HG03457 (cell line): ENCODE data around the gene LYVE1.

ENCODE experiments used
- ATAC-seq: cut with Tn5 transposase; IDR thresholded peaks from one replicate; pipeline ENCODE4 v1.9.1; 2021; ENCODE audit warnings: moderate number of reproducible peaks; ENCODE audit not compliant: unreplicated experiment

The LYVE1 gene

DNA sequence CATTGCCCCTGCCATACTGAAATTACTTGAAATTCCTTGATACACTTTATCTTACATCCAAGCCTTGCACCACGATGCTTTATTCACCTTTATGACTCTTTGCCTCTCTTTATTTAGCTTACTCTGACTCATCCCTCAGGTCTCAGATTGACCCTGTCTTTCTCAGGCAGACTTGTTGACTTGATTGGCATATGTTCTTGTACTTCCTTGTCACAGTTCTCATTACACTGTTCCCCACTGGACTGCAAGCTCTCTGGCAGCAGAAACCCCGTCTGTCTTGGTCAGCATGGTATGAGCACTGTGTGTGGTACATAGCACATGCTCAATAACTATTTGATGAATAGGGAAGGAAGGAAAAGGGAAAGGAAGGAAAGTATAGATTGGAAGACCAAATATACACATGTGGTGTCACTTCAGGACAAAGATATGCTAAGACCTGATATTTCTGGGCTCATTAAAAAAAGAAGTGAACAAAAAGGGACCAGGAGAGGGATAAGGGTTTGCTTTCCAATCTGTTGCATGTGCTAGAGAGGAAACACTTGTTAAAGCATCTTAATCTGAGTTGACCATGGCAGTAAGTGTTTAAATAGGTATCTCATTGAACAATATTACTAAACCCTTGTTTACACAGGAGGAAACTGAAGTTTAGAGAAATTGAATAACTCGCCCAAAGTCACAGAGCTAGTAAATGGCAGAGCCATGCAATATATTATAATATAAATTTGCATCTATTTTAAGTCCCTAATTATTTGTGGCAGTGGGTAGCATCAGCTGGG is 7.2 kb downstream of the LYVE1 start:
- no peak for ATAC-seq

DNA sequence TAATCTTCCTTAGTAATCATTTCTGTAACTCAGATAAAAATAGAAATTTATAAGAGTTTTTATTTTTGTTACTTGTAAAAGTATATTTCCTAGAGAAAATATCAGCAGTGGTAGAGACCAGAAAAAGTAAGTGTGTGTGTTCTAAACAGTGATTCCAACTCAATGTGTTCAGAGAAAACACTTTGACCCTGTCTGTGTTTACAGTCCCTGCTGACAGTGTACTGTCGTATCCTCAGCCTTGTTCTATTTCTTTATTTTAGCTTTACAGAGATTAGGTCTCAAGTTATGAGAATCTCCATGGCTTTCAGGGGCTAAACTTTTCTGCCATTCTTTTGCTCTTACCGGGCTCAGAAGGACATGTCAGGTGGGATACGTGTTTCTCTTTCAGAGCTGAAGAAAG is 10.2 kb downstream of the LYVE1 start:
- ATAC-seq, result no peak

DNA sequence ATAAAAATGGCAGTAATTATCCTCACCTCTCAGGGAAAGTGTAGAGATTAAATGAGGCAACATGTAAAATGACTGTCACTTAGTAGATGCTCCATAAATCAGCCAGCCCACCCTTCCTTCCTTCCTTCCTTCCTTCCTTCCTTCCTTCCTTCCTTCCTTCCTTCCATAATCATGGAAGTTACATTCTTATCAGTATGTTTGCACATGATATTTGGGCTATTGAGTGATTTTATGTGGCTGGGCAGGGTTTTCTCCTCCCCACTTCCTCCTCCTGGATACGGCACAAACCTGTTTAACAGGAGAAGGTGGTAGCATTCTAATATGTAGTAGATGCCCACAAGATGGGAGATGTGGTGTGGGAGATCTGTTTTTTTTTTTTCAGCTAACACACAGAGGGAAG is 11.9 kb downstream of the LYVE1 start:
- no peak for ATAC-seq

DNA sequence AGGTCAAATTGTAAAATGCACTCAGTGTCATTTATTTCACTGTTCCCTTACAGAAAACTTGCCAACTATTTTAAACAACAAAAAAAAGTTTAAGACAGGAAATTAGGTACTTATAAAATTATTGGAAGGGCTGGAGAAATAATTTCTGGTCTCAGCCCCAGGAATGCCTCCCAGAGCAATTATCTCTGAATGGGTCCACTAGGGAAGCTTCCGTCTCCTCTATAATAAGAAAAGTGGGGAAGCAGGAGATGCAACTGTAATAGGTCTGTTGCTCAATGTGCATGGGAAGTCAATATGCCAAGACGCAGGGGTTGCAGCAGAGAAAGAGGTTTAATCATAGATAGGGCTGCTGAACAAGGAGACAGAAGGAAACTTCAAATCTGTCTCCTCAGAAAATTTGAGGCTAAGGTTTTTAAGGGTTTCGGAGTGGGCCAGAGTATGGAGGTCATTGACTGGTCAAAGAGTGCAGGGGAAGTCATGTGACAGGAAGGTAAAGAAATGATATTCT is 16.6 kb downstream of the LYVE1 start:
- no peak for ATAC-seq

DNA sequence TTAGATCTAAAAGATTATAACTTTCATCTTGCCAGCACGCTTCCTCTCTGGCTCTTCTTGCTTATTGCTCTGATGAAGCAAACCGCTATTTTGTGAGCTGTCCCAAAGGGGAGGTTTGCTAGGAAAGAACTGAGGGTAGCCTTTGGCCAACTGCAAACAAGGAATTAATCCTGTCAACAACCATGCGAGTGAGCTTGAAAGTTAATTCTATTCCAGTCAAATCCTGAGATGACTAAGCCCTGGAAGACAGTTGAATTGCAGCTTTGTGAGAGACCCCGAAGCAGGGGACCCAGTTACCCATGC is 17.2 kb downstream of the LYVE1 start:
- ATAC-seq, result no peak

DNA sequence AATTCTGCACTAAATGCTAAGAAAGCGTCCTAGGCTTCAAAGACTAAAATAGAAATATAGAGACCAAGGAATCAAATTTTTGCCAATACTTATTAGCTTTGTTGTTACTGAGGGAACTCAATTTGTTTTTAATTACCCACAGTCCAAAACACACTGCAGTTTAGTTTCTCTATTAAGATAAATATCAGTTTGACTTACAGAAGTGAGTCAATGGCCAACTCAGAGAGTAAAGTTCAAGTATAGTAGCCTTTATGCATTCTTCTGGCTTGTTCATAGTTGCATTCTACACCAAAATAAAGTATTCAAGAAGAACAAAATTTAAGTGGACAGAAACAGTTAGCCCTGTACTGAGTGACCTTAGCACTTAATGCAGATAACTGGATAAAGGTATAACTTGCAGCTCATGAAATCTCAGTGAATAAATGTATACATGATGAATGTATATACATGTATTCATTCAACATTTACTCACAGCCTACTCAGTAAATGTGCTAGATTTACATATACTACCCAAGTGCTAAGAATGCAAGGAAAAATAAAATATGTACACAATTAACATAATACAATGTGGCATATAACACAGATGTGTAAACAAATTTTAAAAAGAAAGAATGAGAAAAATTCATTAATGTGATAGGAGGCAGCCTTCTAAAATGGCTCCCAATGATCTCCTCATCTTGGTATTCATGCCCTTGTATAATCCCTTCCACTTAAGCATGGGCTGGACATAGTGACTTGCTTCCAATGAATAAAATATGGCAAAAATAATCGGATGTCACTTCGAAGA is 17.8 kb downstream of the LYVE1 start:
- ATAC-seq, result no peak

DNA sequence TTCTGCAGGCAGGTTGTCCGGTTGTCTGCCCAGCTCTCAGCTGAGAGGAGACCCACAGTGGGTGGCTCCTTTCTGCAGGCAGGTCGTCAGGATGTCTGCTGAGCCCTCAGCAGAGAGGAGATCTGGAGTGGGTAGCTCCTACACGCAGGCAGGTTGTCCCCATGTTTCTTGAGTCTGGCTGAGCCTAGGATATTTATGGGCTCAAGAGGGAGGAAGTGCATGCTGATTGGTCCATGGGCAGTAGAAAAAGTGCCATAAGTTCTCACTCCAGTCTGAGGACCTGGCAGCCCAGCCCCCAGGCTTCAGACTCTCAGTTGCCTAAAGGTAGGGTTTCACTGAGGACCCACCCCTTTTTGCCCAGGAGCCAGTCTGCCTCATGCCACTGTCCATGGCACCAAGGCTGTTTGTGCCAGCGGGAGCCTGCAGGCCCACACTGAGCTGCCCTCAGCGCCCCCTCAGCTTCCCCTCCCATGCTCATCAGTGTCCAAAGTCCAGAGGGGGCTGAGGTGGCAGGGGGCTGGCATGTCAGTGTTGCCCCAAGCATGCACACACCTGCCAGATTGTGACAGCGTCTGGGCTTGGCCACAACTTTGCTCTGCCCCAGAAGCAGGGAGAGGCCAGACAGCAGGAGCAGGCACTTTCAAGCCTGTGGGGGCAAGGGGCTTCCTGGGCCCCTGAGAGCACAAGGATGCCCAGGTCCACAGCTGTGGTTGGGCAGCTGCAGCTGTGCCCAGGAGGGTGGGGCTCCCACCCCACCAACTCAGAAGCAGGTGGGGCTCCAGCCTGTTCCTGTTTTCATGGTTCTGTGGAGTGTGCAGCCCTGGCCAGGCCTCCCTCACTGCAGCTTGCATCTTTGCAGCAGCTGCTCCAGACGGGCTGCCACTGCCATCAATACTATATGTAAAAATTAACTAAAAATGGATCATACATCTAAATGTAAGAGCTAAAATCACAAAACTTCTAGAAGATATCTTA is 23.7 kb downstream of the LYVE1 start:
- no peak for ATAC-seq

DNA sequence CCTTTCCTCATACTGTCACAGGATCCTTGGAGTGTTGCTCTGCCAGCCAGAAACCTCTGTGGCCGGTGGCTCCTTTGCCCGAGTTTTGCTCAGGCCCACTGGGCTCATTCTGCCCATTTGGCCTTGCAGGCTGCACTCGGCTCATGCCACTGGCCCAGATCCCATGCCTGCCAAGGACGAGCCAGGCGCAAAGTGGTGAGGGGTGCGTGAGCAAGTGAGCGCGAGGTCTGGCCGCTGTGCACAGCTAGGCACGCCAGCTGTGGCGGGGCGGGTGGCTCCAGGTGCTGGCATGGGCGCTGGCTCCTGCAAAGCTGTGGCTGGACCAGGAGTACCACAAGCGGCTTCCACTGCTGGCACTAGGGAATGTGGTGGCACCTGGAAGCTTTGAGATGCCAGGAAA is 24.7 kb downstream of the LYVE1 start:
- no peak for ATAC-seq

DNA sequence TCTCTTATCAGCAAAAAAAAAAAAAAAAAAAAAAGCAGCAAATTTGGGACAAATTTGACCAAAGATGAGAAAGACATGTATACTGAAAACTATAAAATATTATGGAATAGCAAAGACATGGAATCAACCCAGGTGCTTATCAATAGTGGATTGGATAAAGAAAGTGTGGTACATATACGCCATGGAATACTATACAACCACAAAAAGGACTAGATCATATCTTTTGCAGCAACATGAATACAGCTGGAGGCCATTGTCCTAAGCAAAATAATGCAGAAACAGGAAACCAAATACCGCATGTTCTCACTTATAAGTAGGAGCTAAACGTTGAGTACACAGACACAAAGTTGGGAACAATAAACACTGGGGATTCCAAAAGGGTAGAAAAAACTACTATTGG is 25.7 kb downstream of the LYVE1 start:
- ATAC-seq, result no peak

DNA sequence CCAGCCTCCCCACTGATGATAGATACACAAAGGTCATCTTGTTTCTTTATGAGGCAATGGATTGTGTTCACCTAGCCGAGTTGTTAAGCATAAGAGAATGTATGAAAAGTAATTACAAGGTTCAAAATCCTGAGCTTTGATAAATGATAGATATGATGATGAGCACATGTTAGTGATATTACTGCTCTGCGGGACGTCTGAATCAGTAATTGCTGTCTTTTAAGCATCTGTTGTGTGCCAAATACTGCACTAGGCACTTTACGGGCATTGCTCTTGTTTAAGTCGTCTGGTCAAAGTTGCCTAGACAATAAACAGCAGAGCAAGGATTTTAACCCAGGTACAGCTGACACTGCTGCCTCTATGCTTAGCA is 26.9 kb downstream of the LYVE1 start:
- no peak for ATAC-seq

DNA sequence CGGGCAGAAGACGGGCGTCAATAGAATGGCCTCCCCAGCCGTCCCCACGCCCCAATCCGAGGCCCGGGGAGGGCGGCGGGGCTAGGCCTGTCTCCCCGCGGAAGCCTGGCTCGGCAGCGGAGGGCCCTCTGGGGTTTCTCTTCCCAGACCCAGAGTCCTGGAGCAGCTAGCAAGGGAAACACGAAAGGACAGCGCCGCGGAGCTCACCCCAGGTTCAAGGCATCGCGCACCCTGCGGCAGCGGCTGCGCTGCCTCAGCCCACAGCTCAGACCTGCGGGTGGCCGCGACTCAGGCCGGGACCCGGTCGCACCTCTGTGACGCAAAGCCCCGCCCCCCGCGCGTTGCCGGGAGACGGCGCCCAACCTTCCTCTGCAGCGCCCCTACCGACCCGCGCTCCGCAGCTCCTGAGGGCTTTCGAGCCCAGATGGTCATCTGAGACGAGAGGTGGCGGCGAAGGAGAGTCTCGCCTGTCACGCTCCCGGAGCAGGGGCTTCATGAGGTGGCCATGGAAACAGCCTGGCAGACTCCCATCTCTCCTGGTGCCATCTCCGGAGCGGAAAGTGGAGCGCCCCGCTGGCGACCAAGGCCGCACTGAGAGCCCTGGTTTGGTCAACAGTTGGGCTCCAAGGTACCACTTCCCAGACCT is 27.4 kb downstream of the LYVE1 start, which contains the start of gene RNF141:
Gene RNF141, minus strand, starts transcription at position 273 of the 646 bp plus-strand sequence. CDS start 7,029 bp downstream, outside the sequence.
- ATAC-seq, result peak; percentile 97

DNA sequence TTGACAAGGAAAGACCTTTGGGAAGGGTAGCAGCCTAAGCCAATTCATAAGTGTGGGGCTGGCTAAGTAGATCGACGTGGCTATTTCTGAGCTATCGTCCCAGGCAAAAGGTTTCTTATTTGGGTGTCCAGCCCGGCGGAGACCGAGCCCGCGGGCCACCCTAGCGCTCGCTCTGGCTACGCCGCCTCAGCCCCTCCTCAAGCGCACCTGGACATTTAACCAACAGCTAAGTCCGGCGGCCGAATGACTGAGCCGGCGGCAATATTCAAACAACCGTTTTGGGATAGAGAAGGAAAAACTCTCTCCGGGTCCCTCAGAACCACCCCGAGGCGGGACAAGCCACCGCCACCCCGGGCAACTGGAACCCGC is 27.9 kb downstream of the LYVE1 start:
- peak; percentile 12 for ATAC-seq

DNA sequence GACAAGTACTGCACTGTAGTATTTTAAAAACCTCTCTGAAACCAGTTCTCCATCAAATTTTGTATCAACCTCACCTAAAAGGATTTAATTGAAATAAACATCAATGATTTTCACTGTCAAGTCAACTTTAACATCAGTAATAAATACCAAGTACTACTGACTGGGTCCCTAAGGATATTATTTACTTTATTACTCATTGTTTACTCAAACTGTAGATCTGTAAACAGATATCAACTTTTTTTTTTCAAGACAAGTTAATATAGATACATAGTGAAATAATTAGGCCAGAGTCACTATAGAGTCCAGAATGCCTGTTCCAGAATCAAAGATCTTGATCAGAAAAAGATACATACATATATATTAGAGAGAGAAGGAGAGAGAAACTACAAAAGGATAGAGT is 29.1 kb downstream of the LYVE1 start:
- ATAC-seq, result no peak

DNA sequence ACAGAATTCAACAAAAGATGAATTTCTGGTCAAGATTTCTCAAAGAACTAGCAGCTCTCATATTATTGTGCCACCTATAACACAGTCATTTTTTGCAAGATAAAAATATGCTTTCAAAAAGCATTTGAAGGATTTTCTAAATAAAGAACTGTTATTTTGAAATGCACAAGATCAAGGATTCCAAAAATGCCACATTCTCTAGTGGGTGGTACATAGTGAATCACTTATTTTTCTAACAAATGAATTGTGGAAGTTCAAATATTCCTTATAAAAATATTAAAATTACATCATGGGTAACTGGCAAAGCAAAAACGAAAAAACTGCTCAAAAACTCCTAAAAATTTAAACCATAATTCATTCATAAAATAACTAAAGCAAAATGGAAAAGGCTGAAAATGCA is 29.5 kb downstream of the LYVE1 start:
- no peak for ATAC-seq

DNA sequence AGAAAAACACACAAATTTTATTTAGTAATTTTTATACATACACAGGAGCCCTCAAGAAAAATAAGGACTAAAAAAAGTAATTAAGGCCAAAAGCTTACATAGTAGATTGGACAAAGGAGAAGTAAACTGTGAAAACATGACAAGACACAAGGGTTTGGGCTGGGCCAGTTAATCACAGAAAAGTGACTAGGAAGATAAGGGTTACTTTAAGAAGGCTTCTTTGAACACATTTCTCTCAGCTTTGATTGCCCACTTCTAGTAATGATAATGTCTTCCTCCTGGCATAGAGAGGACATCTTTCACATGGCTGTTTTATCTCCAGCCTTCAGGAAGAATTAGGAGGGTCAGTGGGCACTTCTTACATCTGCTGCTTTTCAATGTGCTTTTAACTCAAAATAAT is 30.9 kb downstream of the LYVE1 start:
- no peak for ATAC-seq

DNA sequence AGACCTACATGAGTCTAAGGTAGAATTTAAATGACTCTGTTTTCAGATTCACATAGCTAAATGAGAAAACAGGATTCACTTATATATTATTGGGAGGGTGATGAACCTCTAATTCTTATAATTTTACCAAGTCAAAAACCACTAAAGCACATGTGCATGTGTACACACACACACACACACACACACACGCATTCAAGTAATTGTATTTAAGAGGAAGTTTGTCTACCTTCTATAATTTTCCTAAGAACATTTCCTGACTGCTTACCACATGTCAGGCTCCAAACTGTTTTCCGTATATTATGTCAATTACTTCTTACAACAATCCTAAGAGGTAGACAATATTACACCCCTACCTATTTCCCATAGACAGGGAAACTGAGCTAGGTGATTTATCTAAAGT is 34.1 kb downstream of the LYVE1 start:
- no peak for ATAC-seq

DNA sequence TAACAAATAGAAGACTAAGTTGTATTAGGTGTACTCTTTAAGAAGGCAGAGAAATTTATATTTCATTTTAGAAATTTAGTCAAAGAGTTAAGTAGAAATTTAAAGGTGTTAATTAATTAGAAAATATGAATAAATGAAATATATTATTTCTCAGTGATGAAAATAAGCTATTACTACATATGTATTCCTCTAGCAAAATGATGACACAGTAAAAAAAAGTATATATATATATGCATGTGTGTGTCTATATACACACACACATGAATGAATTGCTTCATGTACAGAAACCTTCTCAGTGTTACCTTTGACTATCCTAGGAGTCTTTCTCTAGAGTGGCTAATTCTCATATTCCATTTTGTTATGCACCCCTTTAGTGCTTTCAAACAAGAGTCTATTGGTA is 35.1 kb downstream of the LYVE1 start:
- ATAC-seq, result no peak

DNA sequence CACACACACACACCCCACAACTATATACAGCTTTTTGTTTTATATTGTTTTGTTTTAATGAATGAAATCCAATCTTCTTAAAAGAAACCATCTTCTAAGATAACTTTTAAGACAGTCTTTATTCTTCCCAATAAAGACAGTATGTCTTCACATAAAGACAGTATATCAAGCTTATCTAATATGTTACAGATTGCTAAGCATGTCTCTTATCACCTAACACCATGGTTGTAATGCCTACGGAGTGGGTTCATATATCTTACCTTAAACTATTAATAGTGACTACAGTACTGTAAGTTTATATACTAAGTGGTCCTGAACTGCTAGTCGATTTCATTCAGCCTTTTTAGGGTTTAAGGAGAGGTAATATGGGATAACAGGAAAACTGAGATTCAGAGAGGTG is 35.9 kb downstream of the LYVE1 start:
- ATAC-seq, result no peak

DNA sequence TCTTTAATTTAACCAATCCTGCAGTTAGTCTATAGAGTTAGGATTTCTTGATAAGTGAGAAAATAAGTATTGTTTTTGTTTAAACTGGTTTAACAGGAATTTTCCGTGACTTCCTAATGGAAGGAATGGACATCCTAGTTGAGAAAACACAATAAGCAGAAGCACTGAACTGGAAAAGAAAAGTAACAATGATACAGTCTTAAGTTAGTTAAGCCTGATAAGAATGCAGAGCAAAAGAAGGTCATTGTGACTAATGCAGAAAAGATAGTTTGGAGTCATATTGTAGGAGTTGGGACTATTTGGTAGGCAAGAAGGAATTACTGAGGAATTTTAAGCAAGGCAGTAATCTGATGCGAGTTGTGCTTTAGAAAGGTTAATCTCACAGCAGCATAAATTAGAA is 39.2 kb downstream of the LYVE1 start:
- ATAC-seq, result no peak

DNA sequence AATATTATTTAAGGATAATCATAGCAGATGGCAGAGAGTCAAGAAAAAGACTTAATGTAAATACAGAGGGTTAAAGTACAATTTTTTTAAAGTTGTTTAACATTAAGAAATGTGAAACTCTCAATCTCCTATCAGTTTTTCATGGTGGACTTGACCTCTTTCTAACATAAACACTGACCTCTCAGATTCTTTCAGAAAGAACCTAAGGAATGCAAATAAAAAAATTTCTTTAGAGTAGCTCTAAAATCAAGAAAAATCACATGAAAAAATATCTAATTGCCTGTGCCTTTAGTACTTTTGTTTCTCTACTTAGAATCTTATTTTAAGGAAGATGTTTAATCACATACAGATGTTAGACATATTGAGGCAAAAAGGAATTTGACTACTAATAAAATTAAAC is 40.3 kb downstream of the LYVE1 start:
- no peak for ATAC-seq
